GM12878 (cell line): Measurements from ENCODE around the gene CXCL8.

Experiments
- ATF7 ChIP-seq: fragments of 450-650 bp; IDR thresholded peaks from 2 replicates; pipeline ENCODE4 v1.6.1; 2016; ENCODE audit warnings: low read depth, mild to moderate bottlenecking
- CEBPZ ChIP-seq: fragments of 150-350 bp; IDR thresholded peaks from 2 replicates; pipeline ENCODE4 v1.6.1; 2016; ENCODE audit warnings: low read depth, low read length
- CTCF ChIP-seq, 3 experiments: IDR thresholded peaks in 2 of 3; conservative IDR thresholded peaks in 1 of 3; 2 replicates each; pipeline ENCODE4 v1.5.1; 2011; ENCODE audit warnings: low read depth in 3 of 3, low read length in 3 of 3, mild to moderate bottlenecking in 3 of 3, control low read depth in 2 of 3, moderate library complexity in 2 of 3, inconsistent platforms in 1 of 3, mixed read lengths in 1 of 3; ENCODE audit not compliant: control insufficient read depth in 2 of 3, insufficient read depth in 1 of 3; ENCODE audit errors: extremely low read depth in 1 of 3
- CUX1 ChIP-seq: IDR thresholded peaks from 2 replicates; pipeline ENCODE4 v1.6.1; 2012; ENCODE audit warnings: improper control_type of control experiment, low read depth, low read length; ENCODE audit not compliant: insufficient replicate concordance
- EGR1 ChIP-seq, 2 experiments: IDR thresholded peaks; 1 replicate in 1 of 2; 2 replicates in 1 of 2; pipeline ENCODE4 v1.6.1; 2011 to 2012; ENCODE audit warnings: low read depth in 2 of 2, low read length in 2 of 2, borderline replicate concordance in 1 of 2, mild to moderate bottlenecking in 1 of 2, moderate library complexity in 1 of 2
- FOS ChIP-seq: IDR thresholded peaks from 3 replicates; pipeline ENCODE4 v1.6.1; 2011; ENCODE audit warnings: borderline replicate concordance; ENCODE audit not compliant: insufficient read length; ENCODE audit errors: extremely low read depth
- JUND ChIP-seq: IDR thresholded peaks from 2 replicates; pipeline ENCODE4 v1.6.1; 2012; ENCODE audit warnings: low read depth, mild to moderate bottlenecking, low read length, improper control_type of control experiment, moderate library complexity
- MXI1 ChIP-seq: fragments of 150-350 bp; IDR thresholded peaks from 2 replicates; pipeline ENCODE4 v1.6.1; 2011; ENCODE audit warnings: low read depth, mild to moderate bottlenecking, inconsistent platforms, low read length, improper control_type of control experiment
- NFYB ChIP-seq: IDR thresholded peaks from 2 replicates; pipeline ENCODE4 v1.6.1; 2011; ENCODE audit warnings: low read depth, mild to moderate bottlenecking, low read length, improper control_type of control experiment, moderate library complexity; ENCODE audit not compliant: insufficient read depth
- POLR2A ChIP-seq: IDR thresholded peaks from 2 replicates; pipeline ENCODE4 v1.6.1; 2011; ENCODE audit warnings: low read depth, mild to moderate bottlenecking, low read length
- POLR2AphosphoS5 ChIP-seq: IDR thresholded peaks from 2 replicates; pipeline ENCODE4 v1.6.1; 2011; ENCODE audit warnings: mild to moderate bottlenecking, low read length, inconsistent platforms
- RFX5 ChIP-seq: IDR thresholded peaks from 2 replicates; pipeline ENCODE4 v1.6.1; 2011; ENCODE audit warnings: low read depth, low read length, improper control_type of control experiment
- SMAD1 ChIP-seq: fragments of 450-650 bp; IDR thresholded peaks from 2 replicates; pipeline ENCODE4 v1.6.1; 2018; ENCODE audit warnings: mild to moderate bottlenecking, low read depth; ENCODE audit not compliant: partially characterized antibody
- SUZ12 ChIP-seq: fragments of 200-600 bp; sonication (generic); IDR thresholded peaks from one replicate; pipeline ENCODE4 v1.6.1; 2018; ENCODE audit warnings: antibody characterized with exemption, mild to moderate bottlenecking; ENCODE audit not compliant: unreplicated experiment

- TF ChIP-seq CTCF (IDR thresholded peaks at IDR 0.05 in 2 of 3, conservative IDR thresholded peaks at IDR 0.05 in 1 of 3; ENCODE audit: control insufficient read depth in 2 of 3, extremely low read depth in 1 of 3, insufficient read depth in 1 of 3, low read depth in 3 of 3, low read length in 3 of 3) (no peak), CUX1 (no peak), SUZ12 (no peak), MXI1 (no peak), EGR1 (IDR thresholded peaks at IDR 0.05; ENCODE audit: borderline replicate concordance in 1 of 2, low read depth in 2 of 2, low read length in 2 of 2) (no peak), ATF7 (no peak), RFX5 (no peak), NFYB (no peak), JUND (no peak), POLR2AphosphoS5 (no peak), FOS (no peak), CEBPZ (no peak), SMAD1 (no peak), POLR2A (no peak)
These were observed 32.3 kb upstream of the CXCL8 start for GRCh38 chr4:73707918-73708577.
